Gastrocnemius medialis (tissue), 4 donors: ENCODE measurements around the gene CDK9. TPM values are rescaled to one million over a fixed set of nuclear protein-coding genes. Genes with fewer than 3 reads are reported as not detected.
"Not testable (repeated sequence)": the region's sequence is repeated elsewhere in the genome, so short reads cannot be mapped to it uniquely, and the experiment has no call there.

Experiments
- ATAC-seq, 2 donors: fragments of 150-250 bp; one replicate each; pipeline ENCODE4 v1.9.1; 2016
- DNase-seq, 2 donors: peaks; one replicate each; pipeline ENCODE4 v3.0.0-alpha.2; 2019
- H3K27ac ChIP-seq, 4 donors: fragments of 200-600 bp; sonication (generic); 1 replicate in 1 of 4; 2 replicates in 3 of 4; pipeline ENCODE4 v1.5.1; 2016 to 2018; ENCODE audit warnings: mild to moderate bottlenecking in 2 of 4, moderate library complexity in 1 of 4
- H3K27me3 ChIP-seq, 3 donors: fragments of 200-600 bp; sonication (generic) in 2 of 3; 1 replicate in 1 of 3; 2 replicates in 2 of 3; pipeline versions ENCODE4 v1.5.1 to v1.6.0; 2016 to 2019; ENCODE audit warnings: mild to moderate bottlenecking in 1 of 3, moderate library complexity in 1 of 3
- H3K36me3 ChIP-seq, 2 donors: fragments of 200-600 bp; sonication (generic) in 1 of 2; one replicate each; pipeline ENCODE4 v1.5.1; 2017 to 2018
- H3K4me1 ChIP-seq, 2 donors: fragments of 200-600 bp; sonication (generic) in 1 of 2; one replicate each; pipeline ENCODE4 v1.5.1; 2016 to 2017; ENCODE audit warnings: mild to moderate bottlenecking in 2 of 2
- H3K4me3 ChIP-seq, 4 donors: fragments of 200-600 bp; sonication (generic) in 3 of 4; 1 replicate in 1 of 4; 2 replicates in 3 of 4; pipeline ENCODE4 v1.5.1; 2016 to 2019; ENCODE audit warnings: mild to moderate bottlenecking in 2 of 4
- H3K9me3 ChIP-seq, 3 donors: fragments of 200-600 bp; sonication (generic) in 2 of 3; 1 replicate in 1 of 3; 2 replicates in 2 of 3; pipeline ENCODE4 v1.5.1; 2016 to 2019
- POLR2A ChIP-seq, 2 donors: fragments of 450-650 bp; IDR thresholded peaks; one replicate each; pipeline ENCODE4 v1.6.1; 2017; ENCODE audit warnings: antibody characterized with exemption in 2 of 2, mild to moderate bottlenecking in 2 of 2, moderate library complexity in 2 of 2
- in situ Hi-C, 4 donors: fragments of 200-750 bp; cut with MboI; loops; one replicate each; pipeline versions ENCODE4 v1.15.0 to v1.8.0; 2017; ENCODE audit warnings: low sequenced_read_pairs in 4 of 4
- intact Hi-C: fragments of 100-400 bp; cut with DNase I; formaldehyde crosslinking; loops from one replicate; pipeline ENCODE4 v1.15.1; 2023; ENCODE audit warnings: low total_unique reads
- total RNA-seq, 4 donors: library from RNA; depleted of rRNA; stranded (reverse); fragments of >200 nt; gene quantifications; one replicate each; pipeline versions ENCODE4 v1.1.0 to v1.2.3, GENCODE V29; 2016
- TF ChIP-seq, protein P1 (sequence below), 5 experiments: fragments of 450-650 bp in 3 of 5; fragments of 200-600 bp in 2 of 5; sonication (generic) in 2 of 5; IDR thresholded peaks in 4 of 5; conservative IDR thresholded peaks in 1 of 5; 1 replicate in 4 of 5; 2 replicates in 1 of 5; pipeline ENCODE4 v1.5.1; 2016 to 2019; ENCODE audit warnings: antibody characterized with exemption in 5 of 5, mild to moderate bottlenecking in 3 of 5, moderate library complexity in 3 of 5

Gene CDK9
- total RNA-seq, 4 donors from 2014 or later: 50.3 to 71.2 (median 51.2) TPM

DNA sequence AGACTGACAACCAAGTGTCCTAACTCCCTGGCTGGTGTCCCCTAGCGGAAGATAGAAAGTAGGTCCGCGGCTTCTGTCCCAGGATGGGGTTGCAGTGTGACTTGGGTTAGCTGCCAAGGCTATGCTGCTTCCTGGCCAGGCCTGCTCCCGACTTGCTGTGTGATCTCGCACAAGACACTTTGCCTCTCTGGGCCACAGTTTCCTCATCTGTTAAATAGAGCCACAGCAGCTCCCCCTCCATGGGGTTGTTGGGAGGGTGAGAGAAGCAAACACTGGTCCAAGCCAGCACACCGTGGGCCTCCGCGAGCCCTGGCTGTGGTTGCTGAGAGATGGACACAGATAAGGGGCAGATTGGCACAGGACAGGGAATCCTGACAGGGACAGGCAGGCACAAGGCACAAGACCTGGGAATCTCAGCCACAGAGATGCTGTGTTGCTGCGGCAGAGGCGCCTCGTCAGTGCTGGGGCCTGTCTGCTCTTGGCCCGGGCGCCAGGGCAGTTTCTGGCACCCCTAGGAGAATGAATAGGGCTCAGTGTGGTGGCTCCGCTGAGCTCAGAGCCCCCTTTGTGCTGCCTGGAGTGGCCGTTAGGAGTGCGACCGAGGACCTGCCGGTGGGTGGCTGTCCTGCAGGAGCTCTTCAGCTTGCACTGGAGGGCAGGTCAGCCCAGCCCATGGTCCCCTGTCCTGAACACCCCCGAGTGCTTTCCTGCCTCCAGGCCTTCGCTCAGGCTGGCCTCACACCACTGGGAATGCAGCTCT is 5.5 kb upstream of the CDK9 start:
- no peaks in the 10 kb centered on the region for H3K27me3 ChIP-seq
- intact Hi-C loops: no loop called here
- TF ChIP-seq, protein P1, sequence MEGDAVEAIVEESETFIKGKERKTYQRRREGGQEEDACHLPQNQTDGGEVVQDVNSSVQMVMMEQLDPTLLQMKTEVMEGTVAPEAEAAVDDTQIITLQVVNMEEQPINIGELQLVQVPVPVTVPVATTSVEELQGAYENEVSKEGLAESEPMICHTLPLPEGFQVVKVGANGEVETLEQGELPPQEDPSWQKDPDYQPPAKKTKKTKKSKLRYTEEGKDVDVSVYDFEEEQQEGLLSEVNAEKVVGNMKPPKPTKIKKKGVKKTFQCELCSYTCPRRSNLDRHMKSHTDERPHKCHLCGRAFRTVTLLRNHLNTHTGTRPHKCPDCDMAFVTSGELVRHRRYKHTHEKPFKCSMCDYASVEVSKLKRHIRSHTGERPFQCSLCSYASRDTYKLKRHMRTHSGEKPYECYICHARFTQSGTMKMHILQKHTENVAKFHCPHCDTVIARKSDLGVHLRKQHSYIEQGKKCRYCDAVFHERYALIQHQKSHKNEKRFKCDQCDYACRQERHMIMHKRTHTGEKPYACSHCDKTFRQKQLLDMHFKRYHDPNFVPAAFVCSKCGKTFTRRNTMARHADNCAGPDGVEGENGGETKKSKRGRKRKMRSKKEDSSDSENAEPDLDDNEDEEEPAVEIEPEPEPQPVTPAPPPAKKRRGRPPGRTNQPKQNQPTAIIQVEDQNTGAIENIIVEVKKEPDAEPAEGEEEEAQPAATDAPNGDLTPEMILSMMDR (IDR thresholded peaks at IDR 0.05 in 4 of 5, conservative IDR thresholded peaks at IDR 0.05 in 1 of 5): no peak
- no peak for TF ChIP-seq POLR2A (IDR thresholded peaks at IDR 0.05)
- ATAC-seq (no peak), DNase-seq (no peak)
- H3K4me3 ChIP-seq: no peak overlapping the region
- in situ Hi-C loops: loop anchor here (5.0 to 10.0 kb wide), 2 partner anchors 43 to 46 kb away; partner anchors contain the start of gene TOR2A (in 4 of the 4)
- peaks cover 0 to 4% of the 10 kb centered on the region in 2 donors for H3K4me1 ChIP-seq
- H3K27ac ChIP-seq: no peak overlapping the region
- H3K9me3 ChIP-seq: no peaks in the 10 kb centered on the region
- H3K36me3 ChIP-seq: no peaks in the 10 kb centered on the region

DNA sequence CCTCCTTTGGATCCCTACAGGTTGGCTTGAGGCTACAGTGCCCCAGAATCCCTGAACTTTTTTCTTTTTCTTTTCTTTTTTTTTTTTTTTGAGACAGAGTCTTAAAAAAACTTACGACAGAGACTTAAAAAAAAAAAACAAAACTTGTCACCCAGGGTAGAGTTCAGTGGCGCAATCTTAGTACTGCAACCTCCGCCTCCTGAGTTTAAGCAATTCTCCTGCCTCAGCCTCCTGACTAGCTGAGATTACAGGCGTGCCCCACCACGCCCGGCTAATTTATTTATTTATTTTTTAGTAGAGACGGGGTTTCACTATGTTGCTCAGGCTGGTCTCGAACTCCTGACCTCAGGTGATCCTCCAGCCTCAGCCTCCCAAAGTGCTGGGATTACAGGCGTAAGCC is 4.9 kb upstream of the CDK9 start:
- H3K4me3 ChIP-seq, intact Hi-C loops, H3K9me3 ChIP-seq, H3K36me3 ChIP-seq, DNase-seq, H3K27me3 ChIP-seq, ATAC-seq, H3K27ac ChIP-seq, H3K4me1 ChIP-seq: not testable (repeated sequence)
- in situ Hi-C loops: loop anchor here (5.0 to 10.0 kb wide), 2 partner anchors 44 to 46 kb away; partner anchors contain the start of gene TOR2A (in 4 of the 4)

DNA sequence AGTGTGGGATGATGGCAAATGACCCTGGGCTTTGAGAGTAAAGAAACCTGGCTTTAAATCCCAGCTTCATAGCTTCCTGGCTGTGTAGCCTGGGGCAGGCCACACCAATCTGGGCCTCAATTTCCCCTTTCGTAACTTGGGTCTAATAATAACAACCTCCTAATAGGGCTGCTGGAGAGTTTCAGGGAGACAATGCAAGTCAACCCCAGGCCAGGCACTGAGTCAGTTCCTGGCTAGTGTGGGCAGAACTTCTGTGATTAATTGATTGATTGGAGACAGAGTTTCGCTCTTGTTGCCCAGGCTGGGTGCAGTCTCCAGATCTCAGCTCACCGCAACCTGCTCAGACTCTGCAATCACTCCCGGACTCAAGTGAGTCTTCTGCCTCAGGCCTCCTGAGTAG is 4.0 kb upstream of the CDK9 start:
- H3K27ac ChIP-seq: no peak overlapping the region
- H3K4me1 ChIP-seq: peaks cover 4 to 5% of the 10 kb centered on the region in 2 donors
- in situ Hi-C loops: loop anchor here (5.0 to 10.0 kb wide), 2 partner anchors 45 to 47 kb away; partner anchors contain the start of gene TOR2A (in 4 of the 4)
- H3K36me3 ChIP-seq: no peaks in the 10 kb centered on the region
- no peak overlapping the region for H3K4me3 ChIP-seq
- DNase-seq: no peak
- no peaks in the 10 kb centered on the region for H3K9me3 ChIP-seq
- no peaks in the 10 kb centered on the region for H3K27me3 ChIP-seq
- TF ChIP-seq POLR2A (IDR thresholded peaks at IDR 0.05): no peak
- TF ChIP-seq, protein P1 (IDR thresholded peaks at IDR 0.05 in 4 of 5, conservative IDR thresholded peaks at IDR 0.05 in 1 of 5): no peak
- ATAC-seq: no peak
- intact Hi-C loops: no loop called here

DNA sequence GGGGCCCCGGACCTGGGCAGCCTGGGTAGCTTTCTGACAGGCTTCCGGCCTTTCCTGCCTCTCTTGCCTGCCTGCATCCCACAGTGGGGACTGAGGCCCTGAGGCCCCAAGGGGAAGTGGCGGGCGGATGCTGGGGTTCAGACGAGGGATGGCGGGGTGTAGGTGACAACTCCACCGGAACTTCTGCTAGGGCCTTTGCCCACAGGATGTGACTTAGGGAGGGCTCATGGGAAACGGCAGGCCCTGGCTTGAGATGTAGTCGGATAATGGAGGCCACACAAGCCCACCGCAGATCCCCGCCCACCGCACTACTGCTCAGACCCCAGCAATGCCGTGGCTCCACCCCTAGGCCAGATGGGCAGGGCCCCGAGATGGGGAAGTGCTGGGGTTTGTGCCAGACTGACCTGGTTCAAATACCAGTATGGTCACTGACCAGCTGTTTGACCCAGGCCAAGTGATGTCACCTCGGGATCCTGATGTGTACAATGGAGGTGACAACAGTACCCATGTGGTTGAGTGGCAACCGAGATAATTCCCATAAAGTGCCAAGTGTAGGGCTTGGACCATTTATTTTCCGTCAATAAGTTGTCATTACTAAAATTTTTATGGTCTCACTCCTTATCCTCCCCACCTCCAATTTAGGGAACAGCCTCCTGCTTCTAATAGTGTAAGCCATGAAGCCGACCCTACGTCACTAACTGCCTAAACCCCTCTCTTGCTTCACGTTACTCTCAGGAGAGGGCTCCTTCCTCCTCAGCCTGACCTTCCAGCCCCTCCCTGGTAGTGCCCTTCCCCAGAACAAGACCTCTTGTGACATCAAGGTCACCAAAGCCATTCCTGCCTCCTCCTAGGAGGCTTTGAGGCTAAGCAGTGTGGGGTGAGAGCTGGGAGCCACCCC is 2.5 kb upstream of the CDK9 start:
- Histone ChIP-seq H3K4me1 (peaks cover 12% of the 10 kb centered on the region in 2 donors), H3K36me3 (peaks cover 0 to 14% of the 10 kb centered on the region in 2 donors), H3K9me3 (no peaks in the 10 kb centered on the region), H3K4me3 (no peak overlapping the region), H3K27me3 (no peaks in the 10 kb centered on the region), H3K27ac (peak overlapping the region; percentile 11 to 98 (median 59))
- no peak for TF ChIP-seq POLR2A (IDR thresholded peaks at IDR 0.05)
- TF ChIP-seq, protein P1 (IDR thresholded peaks at IDR 0.05 in 4 of 5, conservative IDR thresholded peaks at IDR 0.05 in 1 of 5): no peak
- no peak for DNase-seq
- ATAC-seq: no peak
- in situ Hi-C loops: loop anchor here (5.0 to 10.0 kb wide), 2 partner anchors 46 to 49 kb away; partner anchors contain the start of gene TOR2A (in 4 of the 4)
- intact Hi-C loops: no loop called here
